ENCODE measurements around the gene SLC23A3. TPM values are rescaled to one million over a fixed set of nuclear protein-coding genes. Genes with fewer than 3 reads are reported as not detected.

SLC23A3 gene
- total RNA-seq, 1 experiment from 2014 or later, result 7.1 TPM

DNA sequence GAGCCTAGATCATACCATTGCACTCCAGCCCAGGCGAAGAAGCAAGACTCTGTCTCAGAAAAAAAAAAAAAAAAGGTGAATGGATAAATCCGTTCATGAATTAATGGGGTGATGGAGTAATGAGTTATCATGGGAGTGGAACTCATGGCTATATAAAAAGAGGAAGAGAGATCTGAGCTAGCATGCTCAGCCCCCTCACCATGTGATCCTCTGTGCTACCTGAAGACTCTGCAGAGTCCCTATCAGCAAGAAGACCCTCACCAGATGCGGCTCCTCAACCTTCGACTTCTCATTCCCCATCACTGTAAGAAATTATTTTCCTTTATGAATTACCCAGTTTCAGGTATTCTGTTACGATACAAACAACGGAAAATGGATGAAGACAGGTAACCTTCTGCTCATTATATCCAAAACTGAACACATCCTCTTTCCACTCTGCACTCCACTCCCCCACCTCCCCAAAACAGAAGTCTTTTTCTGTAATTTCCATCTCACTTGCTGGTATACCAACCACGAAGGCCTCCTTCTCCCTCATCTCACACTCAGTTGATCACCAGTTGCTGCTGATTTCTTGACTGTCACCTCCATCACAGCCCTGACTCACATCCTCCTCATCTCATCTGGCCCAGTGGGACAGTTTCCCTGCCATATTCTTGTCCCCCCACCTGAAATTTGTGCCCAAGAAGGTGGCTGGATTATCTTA, 17.1 kb upstream of the SLC23A3 start:
- TF ChIP-seq, protein P1, sequence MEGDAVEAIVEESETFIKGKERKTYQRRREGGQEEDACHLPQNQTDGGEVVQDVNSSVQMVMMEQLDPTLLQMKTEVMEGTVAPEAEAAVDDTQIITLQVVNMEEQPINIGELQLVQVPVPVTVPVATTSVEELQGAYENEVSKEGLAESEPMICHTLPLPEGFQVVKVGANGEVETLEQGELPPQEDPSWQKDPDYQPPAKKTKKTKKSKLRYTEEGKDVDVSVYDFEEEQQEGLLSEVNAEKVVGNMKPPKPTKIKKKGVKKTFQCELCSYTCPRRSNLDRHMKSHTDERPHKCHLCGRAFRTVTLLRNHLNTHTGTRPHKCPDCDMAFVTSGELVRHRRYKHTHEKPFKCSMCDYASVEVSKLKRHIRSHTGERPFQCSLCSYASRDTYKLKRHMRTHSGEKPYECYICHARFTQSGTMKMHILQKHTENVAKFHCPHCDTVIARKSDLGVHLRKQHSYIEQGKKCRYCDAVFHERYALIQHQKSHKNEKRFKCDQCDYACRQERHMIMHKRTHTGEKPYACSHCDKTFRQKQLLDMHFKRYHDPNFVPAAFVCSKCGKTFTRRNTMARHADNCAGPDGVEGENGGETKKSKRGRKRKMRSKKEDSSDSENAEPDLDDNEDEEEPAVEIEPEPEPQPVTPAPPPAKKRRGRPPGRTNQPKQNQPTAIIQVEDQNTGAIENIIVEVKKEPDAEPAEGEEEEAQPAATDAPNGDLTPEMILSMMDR (conservative IDR thresholded peaks at IDR 0.05), result no peak
- TF ChIP-seq EZH2 (IDR thresholded peaks at IDR 0.05; ENCODE audit: low read depth), result no peak
- POLR2A ChIA-PET (ENCODE audit: unreplicated experiment), result no interaction called here
- peaks cover 15% of the 10 kb centered on the region; the same call in 1 of the 2 replicates for H3F3A ChIP-seq (ENCODE audit: insufficient read depth, low read depth)
- H4K20me1 ChIP-seq (ENCODE audit: insufficient read depth), result no peaks in the 10 kb centered on the region
- BruUV-seq (replicated peaks), result no TSS peak
- CTCF ChIA-PET, result no interaction called here
- H3K4me2 ChIP-seq, result no peak overlapping the region
- H3K4me3 ChIP-seq, result no peak overlapping the region
- intact Hi-C loops (cut with micrococcal nuclease; ENCODE audit: unreplicated experiment), result no loop called here
- no peaks in the 10 kb centered on the region for H3K27me3 ChIP-seq (ENCODE audit: insufficient read depth, low read depth)
- H2AFZ ChIP-seq, result no peak overlapping the region
- H3K36me3 ChIP-seq (ENCODE audit: low read depth), result 0 out of 2 replicates have a peak, but pooled peaks cover 3% of the 10 kb centered on the region
- no peaks in the 10 kb centered on the region for H3K9me3 ChIP-seq (ENCODE audit: insufficient read depth, low read depth)
- DNase-seq, result no peak
- H3K9me2 ChIP-seq (ENCODE audit: insufficient read depth), result no peaks in the 10 kb centered on the region; the same call in 1 of the 2 replicates
- no peaks in the 10 kb centered on the region for H3K79me2 ChIP-seq (ENCODE audit: low read depth)
- H3K4me1 ChIP-seq (replicated peaks; ENCODE audit: insufficient read depth), result no peaks in the 10 kb centered on the region
- no peak overlapping the region for H3K27ac ChIP-seq

DNA sequence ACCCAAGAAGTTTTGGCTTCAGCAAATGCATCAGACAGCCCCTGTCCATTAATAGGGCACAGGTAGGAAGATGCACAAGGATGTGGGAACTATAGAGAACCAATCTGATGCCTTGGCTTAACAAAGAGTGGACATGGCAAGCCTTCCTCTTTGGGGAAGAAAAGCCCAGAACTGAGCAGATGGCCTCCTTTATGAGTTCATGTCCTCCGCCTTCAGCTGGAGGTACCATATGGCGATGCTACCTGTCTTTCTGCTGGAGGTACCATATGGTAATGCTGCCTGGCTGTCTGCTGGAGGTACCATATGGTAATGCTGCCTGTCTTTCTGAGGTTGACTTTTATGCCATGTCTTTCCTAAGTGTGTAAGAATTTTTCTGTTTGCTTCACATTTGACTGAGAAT, 14.3 kb upstream of the SLC23A3 start:
- Histone ChIP-seq H3K79me2 (ENCODE audit: low read depth) (peaks cover 12% of the 10 kb centered on the region), H2AFZ (no peak overlapping the region), H3K4me3 (no peak overlapping the region), H3K4me1 (replicated peaks; ENCODE audit: insufficient read depth) (peaks cover 5% of the 10 kb centered on the region), H3F3A (ENCODE audit: insufficient read depth, low read depth) (peaks cover 15% of the 10 kb centered on the region; the same call in 1 of the 2 replicates), H3K9me2 (ENCODE audit: insufficient read depth) (no peaks in the 10 kb centered on the region; the same call in 1 of the 2 replicates), H3K9me3 (ENCODE audit: insufficient read depth, low read depth) (no peaks in the 10 kb centered on the region), H3K27ac (no peak overlapping the region), H4K20me1 (ENCODE audit: insufficient read depth) (no peaks in the 10 kb centered on the region), H3K4me2 (no peak overlapping the region), H3K36me3 (ENCODE audit: low read depth) (peaks cover 14% of the 10 kb centered on the region; the same call in 1 of the 2 replicates), H3K27me3 (ENCODE audit: insufficient read depth, low read depth) (no peaks in the 10 kb centered on the region)
- ChIA-PET POLR2A (ENCODE audit: unreplicated experiment) (no interaction called here), CTCF (no interaction called here)
- no peak for TF ChIP-seq EZH2 (IDR thresholded peaks at IDR 0.05; ENCODE audit: low read depth)
- intact Hi-C loops (cut with micrococcal nuclease; ENCODE audit: unreplicated experiment), result no loop called here
- BruUV-seq (replicated peaks), result no TSS peak
- DNase-seq, result no peak

DNA sequence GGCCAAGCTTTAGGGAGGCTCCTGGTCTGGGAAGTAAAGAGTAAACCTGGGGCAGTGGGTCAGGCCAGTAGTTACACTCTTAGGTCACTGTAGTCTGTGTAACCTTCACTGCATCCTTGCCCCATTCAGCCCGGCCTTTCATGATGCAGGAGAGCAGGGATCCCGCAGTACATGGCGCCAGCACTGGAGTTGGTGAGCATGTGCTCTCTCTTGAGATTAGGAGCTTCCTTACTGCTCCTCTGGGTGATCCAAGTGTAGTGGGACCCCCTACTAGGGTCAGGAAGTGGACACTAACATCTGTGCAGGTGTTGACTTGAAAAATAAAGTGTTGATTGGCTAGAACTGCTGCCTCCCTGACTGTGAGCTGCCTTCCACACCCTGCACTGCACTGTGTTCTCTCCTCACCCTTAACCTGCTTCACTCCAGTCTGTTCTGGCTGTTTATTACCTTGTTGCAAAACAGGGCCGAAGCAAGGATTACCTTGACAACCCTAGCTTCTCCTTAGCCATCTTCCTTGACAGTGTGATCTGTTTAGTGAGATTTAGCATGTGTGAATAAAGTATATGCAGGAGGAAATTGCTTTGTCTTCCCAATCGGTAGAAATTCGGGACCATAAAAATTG, 13.4 kb upstream of the SLC23A3 start:
- no peaks in the 10 kb centered on the region; the same call in 1 of the 2 replicates for H3K9me2 ChIP-seq (ENCODE audit: insufficient read depth)
- no peak overlapping the region for H3K4me2 ChIP-seq
- H3K36me3 ChIP-seq (ENCODE audit: low read depth), result peaks cover 14% of the 10 kb centered on the region; the same call in 1 of the 2 replicates
- BruUV-seq (replicated peaks), result no TSS peak
- H2AFZ ChIP-seq, result no peak overlapping the region
- no peaks in the 10 kb centered on the region for H3K27me3 ChIP-seq (ENCODE audit: insufficient read depth, low read depth)
- POLR2A ChIA-PET (ENCODE audit: unreplicated experiment), result no interaction called here
- peaks cover 9% of the 10 kb centered on the region for H3K4me1 ChIP-seq (replicated peaks; ENCODE audit: insufficient read depth)
- TF ChIP-seq, protein P1 (conservative IDR thresholded peaks at IDR 0.05), result no peak
- TF ChIP-seq EZH2 (IDR thresholded peaks at IDR 0.05; ENCODE audit: low read depth), result no peak
- no peak for DNase-seq
- no peak overlapping the region for H3K4me3 ChIP-seq
- CTCF ChIA-PET, result no interaction called here
- no peaks in the 10 kb centered on the region for H3K9me3 ChIP-seq (ENCODE audit: insufficient read depth, low read depth)
- no peaks in the 10 kb centered on the region; the same call in 1 of the 2 replicates for H4K20me1 ChIP-seq (ENCODE audit: insufficient read depth)
- peaks cover 18% of the 10 kb centered on the region for H3K79me2 ChIP-seq (ENCODE audit: low read depth)
- H3K27ac ChIP-seq, result no peak overlapping the region
- intact Hi-C loops (cut with micrococcal nuclease; ENCODE audit: unreplicated experiment), result no loop called here
- peaks cover 15% of the 10 kb centered on the region; the same call in 1 of the 2 replicates for H3F3A ChIP-seq (ENCODE audit: insufficient read depth, low read depth)

Data from PC-9 (cell line).